ENCODE measurements around the gene FLNB.

GRCh38 chr3:58116985-58117384, 108.8 kb downstream of the FLNB start:
- TF ChIP-seq POLR2AphosphoS5 (IDR thresholded peaks at IDR 0.05; ENCODE audit: low read depth, low read length) (no peak), POLR2A (IDR thresholded peaks at IDR 0.05; ENCODE audit: low read depth, low read length) (no peak)

Measured in GM12891 (cell line).